ENCODE data around the gene POLR3A.

Gene POLR3A

DNA sequence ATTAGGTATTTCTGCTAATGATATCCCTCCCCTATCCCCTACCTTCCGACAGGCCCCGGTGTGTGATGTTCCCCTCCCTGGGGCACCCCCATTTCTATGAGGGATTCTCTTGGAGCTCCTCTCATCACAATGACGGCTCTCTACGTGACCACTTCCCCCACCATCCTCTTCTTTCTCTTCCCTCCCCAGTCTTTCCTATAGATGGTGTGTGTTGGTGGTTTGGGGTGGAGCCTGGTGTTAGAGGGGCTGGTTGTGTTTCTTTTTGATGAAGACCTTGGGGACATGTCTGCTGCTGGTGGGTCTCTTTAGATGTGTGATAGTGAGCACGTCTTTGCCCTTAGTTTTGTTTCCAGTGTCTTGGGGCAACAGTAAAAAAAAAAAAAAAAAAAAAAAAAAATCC lies 33.0 kb upstream of the POLR3A start:
- no peak overlapping the region for H3K4me3 ChIP-seq (ENCODE audit: control insufficient read depth, low read depth, low read length)
- DNase-seq (ENCODE audit: low read depth) = no peak
- TF ChIP-seq CTCF (conservative IDR thresholded peaks at IDR 0.05; ENCODE audit: control insufficient read depth, insufficient read depth, low read depth, low read length) = no peak

GRCh38 chr10:78059906-78060702 lies 30.8 kb upstream of the POLR3A start:
- DNase-seq (ENCODE audit: low read depth) = no peak
- no peak for TF ChIP-seq CTCF (conservative IDR thresholded peaks at IDR 0.05; ENCODE audit: control insufficient read depth, insufficient read depth, low read depth, low read length)
- H3K4me3 ChIP-seq (ENCODE audit: control insufficient read depth, low read depth, low read length) = no peak overlapping the region

- H3K4me3 ChIP-seq (ENCODE audit: control insufficient read depth, low read depth, low read length) = no peak overlapping the region
- no peak for TF ChIP-seq CTCF (conservative IDR thresholded peaks at IDR 0.05; ENCODE audit: control insufficient read depth, insufficient read depth, low read depth, low read length)
These were observed 29.2 kb upstream of the POLR3A start for GRCh38 chr10:78058562-78058961.

GRCh38 chr10:78053211-78053868 lies 24.0 kb upstream of the POLR3A start:
- DNase-seq (ENCODE audit: low read depth) = peak; percentile 73
- TF ChIP-seq CTCF (conservative IDR thresholded peaks at IDR 0.05; ENCODE audit: control insufficient read depth, insufficient read depth, low read depth, low read length) = no peak
- no peak overlapping the region for H3K4me3 ChIP-seq (ENCODE audit: control insufficient read depth, low read depth, low read length)

More at GRCh38 chr10:78058562-78058961, 29.2 kb upstream of the POLR3A start:
- no peak for DNase-seq (ENCODE audit: low read depth)

GRCh38 chr10:78049851-78050250 lies 20.5 kb upstream of the POLR3A start:
- no peak overlapping the region for H3K4me3 ChIP-seq (ENCODE audit: control insufficient read depth, low read depth, low read length)
- DNase-seq (ENCODE audit: low read depth) = no peak
- TF ChIP-seq CTCF (conservative IDR thresholded peaks at IDR 0.05; ENCODE audit: control insufficient read depth, insufficient read depth, low read depth, low read length) = no peak

DNA sequence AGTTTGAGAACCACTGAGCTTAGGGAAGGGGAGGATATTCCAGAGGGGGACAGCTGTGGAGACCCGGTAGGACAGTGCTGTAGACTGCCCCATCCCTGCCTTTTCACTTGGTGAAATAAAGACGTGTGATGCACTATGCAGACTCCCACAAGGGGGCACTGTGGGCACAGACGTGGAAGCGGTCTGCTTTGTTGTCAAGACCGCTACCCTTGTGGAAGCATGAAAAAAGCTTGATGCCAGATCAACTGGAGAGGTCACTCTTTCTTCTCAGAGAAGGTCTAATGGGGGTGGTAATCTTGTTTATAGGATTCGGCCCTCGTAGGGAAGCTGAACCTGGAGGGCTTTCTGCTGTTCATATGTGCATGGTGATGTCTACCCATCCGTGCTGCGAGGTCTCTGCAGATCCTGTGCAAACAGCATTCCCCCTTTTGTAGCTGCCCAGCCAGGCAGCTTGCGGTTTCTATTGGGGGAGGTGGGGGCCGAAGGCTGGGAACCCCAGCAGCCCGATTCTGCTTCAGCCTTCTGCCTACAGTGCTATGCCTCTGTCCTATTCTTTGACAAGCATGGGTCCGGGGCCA lies 18.1 kb upstream of the POLR3A start:
- TF ChIP-seq CTCF (conservative IDR thresholded peaks at IDR 0.05; ENCODE audit: control insufficient read depth, insufficient read depth, low read depth, low read length) = peak; percentile 97

More for the DNA sequence above, 18.1 kb upstream of the POLR3A start:
- no peak overlapping the region for H3K4me3 ChIP-seq (ENCODE audit: control insufficient read depth, low read depth, low read length)
- DNase-seq (ENCODE audit: low read depth) = peak; percentile 88

Measured in fibroblast of mammary gland (primary cell).